Stimulated activated CD4-positive, alpha-beta T cell treated with anti-CD3 and anti-CD28 coated beads, Interleukin-12 subunit alpha, Interleukin-12 subunit beta, amount 100 ng/mL, for 4 hours (primary cell): ENCODE measurements around the gene IDI1.

Source experiments
- DNase-seq: peaks from one replicate; pipeline ENCODE4 v3.0.0-alpha.2; 2020

Gene IDI1

GRCh38 chr10:992467-992866, 56.5 kb downstream of the IDI1 start:
- no peak for DNase-seq

GRCh38 chr10:990808-991207, 58.1 kb downstream of the IDI1 start:
- DNase-seq, result no peak
